Activated CD8-positive, alpha-beta memory T cell treated with anti-CD3 and anti-CD28 coated beads, Interleukin-2, amount 50 U/mL, for 24 hours (primary cell): ENCODE data around the gene DAPK1.

Source experiments
- DNase-seq: peaks from one replicate; pipeline ENCODE4 v3.0.0-alpha.2; 2020; ENCODE audit errors: extremely low read depth

DAPK1 gene

GRCh38 chr9:87643778-87644570, 146.3 kb downstream of the DAPK1 start:
- no peak for DNase-seq

DNA sequence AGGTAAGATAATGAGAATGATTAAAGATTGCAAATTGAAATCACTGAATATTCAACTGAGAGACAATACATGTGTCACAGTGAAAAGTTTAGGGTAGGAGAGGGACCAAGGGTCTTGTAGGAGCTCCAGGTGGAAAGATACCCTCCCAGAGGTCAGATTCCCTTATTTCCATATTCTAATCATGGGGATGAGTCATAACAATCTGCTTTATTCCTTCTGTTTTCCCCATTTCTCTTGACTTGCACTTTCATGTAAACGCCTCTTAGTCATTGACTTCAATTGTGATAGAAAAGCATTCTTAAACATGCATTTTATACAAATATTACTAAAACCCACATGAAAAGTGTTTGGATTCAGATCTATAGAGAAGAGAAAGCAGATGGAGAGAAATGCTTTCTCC, 147.0 kb downstream of the DAPK1 start:
- no peak for DNase-seq

DNA sequence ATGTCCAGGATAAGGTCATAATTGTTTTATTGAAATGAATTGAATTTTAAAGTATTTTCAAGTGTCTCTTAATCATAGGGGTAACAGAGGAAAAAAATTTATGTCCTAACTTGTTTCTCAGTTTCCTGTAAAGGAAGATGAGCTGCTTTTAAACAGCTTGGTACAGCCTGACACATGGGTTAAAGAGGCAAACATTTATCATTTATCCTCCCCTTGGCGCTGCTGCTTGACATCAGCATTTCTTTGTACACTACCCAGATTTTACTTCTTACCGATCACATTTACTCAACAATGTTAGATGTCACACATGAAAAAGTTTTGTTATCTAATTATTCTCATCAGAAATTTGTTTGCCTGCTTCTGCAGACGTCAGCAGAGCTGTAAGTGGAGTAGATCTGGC, 148.9 kb downstream of the DAPK1 start:
- no peak for DNase-seq

- no peak for DNase-seq
Observed at GRCh38 chr9:87647114-87647513, 149.4 kb downstream of the DAPK1 start.

DNA sequence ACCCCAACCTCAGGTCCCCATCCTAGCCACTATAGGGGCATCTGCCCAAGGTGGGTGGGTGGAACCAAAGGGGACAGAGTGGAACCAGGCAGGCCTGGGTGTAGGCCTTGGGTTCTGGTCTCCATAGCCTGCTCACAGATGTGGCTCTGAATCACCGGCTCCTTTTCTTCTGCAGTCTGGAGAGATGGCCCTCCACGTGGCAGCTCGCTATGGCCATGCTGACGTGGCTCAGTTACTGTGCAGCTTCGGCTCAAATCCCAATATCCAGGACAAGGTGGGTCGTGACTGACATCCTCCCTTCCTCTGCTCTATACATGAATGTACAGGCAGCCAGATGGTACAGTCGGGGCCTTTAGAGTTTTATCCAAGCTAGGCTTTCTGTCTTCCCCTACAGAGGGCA, 150.9 kb downstream of the DAPK1 start:
- DNase-seq, result no peak

DNA sequence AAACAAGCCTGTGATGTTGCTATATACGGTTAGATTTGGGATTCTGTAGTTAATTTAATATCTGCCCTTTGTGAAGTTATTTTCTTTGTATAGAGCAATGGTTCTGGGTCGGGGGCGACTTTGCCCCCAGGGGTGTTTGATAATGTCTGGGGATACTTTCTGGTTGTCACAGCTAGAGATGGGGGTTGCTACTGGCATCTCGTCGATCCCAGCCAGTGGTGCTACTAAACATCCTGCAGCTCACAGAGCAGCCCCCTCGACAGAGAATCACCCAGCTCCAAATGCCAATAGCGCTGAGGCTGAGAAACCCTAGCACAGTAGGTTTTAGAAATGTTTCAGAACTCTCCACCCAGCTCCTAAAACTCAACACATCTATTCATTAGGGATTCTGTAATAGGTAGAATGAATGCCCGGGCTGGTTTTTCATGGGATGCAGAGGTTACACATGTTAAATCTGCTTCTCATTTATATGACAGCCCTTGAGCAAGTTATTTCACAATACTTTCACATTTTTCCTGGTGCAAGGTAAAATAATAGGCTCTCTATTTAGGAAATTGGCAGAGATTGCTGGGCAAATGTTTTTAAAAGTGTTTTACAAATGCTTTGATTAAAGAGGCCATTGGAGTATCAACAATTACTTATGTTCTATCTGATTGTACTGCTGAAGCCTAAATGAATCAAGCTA, 153.1 kb downstream of the DAPK1 start:
- DNase-seq, result no peak

DNA sequence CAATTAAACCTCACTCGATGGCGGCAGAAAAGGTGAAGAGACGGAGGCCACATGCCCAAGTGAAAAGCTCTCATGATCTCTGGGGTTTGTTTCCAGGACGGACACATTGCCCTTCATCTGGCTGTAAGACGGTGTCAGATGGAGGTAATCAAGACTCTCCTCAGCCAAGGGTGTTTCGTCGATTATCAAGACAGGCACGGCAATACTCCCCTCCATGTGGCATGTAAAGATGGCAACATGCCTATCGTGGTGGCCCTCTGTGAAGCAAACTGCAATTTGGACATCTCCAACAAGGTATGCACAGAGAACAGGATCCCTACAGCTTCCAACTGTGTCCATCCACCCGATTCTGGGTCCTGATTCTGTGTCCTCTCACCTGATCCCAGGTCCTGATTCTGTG, 153.8 kb downstream of the DAPK1 start:
- no peak for DNase-seq

GRCh38 chr9:87653941-87654340, 156.3 kb downstream of the DAPK1 start:
- no peak for DNase-seq

GRCh38 chr9:87655731-87656130, 158.1 kb downstream of the DAPK1 start:
- DNase-seq, result no peak

DNA sequence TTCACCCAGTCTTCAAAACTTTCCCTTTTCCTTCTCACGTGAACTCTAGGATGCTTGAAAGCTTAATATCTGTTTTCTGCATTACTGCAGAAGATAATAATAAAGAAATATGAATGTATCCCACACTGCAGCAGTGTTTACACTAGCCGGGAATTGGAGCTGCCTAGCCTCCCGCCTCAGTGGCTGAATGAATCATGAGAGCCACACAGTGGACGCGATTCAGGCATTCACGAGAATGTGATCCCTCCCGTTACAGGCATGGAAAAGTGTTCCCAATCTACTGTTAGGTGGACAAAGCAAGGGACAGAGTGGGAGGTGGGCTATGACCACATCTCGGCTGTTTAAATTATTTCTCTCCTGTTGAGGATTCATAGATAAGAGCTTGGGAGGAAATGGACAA, 158.8 kb downstream of the DAPK1 start:
- no peak for DNase-seq

DNA sequence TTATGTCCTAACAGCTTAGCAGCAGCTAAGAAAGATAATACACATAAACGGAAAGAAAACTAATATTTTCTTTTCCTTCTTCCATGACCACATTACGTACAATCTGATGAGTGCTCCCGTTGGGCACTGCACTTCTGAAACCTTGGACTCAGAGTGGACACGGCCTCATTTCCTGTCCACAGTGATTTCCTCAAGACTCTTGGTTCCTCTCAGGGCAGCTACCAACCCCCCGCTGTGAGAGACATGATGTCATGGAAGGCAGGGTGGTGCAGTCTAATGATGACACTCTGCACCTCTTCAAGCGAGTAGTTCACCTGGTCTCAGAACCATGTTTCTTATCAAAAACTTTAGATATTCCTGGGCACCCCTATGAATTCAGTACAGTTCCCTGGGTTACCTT, 159.5 kb downstream of the DAPK1 start:
- no peak for DNase-seq

GRCh38 chr9:87657893-87658292, 160.2 kb downstream of the DAPK1 start:
- DNase-seq, result no peak

GRCh38 chr9:87658511-87658910, 160.8 kb downstream of the DAPK1 start:
- no peak for DNase-seq

- DNase-seq, result no peak
Observed at GRCh38 chr9:87659534-87660419, 162.1 kb downstream of the DAPK1 start.

DNA sequence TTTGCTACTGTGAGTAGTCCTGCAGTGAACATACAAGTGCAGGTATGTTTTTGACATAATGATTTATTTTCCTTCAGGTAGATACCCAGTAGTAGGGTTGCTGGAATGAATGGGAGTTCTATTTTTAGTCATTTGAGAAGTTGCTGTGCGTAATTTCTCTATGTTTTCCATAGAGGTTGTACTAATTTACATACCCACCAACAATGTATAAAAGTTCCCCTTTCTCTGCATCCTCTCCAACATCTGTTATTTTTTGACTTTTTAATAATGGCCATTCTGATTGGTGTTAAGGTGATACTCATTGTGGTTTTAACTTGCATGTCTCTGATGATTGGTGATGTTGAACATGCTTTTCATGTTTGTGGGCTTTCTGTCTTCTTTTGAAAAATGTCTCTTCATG, 163.6 kb downstream of the DAPK1 start:
- no peak for DNase-seq

- peak; percentile 10 for DNase-seq
Observed at GRCh38 chr9:87662808-87663528, 165.3 kb downstream of the DAPK1 start.

DNA sequence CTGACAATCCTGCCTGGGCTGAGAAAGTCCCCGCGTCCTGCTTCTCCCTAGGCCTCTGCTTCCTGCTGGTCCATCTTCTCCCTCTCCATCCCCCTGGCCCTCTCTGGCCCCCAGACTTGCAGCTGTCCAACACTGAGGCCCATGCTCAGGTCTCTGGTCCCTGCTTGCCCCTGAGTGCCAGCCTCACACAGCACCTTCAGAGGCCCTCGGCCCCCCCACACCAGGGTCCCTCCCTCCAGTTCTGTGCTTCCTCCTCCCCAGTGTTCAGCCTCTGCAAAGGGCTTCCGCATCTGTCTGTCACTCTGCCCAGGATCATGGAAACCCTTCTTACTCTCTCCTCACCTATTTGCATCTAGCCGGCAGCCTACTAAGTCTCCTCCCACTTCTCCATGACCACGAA, 165.9 kb downstream of the DAPK1 start:
- DNase-seq, result no peak

DNA sequence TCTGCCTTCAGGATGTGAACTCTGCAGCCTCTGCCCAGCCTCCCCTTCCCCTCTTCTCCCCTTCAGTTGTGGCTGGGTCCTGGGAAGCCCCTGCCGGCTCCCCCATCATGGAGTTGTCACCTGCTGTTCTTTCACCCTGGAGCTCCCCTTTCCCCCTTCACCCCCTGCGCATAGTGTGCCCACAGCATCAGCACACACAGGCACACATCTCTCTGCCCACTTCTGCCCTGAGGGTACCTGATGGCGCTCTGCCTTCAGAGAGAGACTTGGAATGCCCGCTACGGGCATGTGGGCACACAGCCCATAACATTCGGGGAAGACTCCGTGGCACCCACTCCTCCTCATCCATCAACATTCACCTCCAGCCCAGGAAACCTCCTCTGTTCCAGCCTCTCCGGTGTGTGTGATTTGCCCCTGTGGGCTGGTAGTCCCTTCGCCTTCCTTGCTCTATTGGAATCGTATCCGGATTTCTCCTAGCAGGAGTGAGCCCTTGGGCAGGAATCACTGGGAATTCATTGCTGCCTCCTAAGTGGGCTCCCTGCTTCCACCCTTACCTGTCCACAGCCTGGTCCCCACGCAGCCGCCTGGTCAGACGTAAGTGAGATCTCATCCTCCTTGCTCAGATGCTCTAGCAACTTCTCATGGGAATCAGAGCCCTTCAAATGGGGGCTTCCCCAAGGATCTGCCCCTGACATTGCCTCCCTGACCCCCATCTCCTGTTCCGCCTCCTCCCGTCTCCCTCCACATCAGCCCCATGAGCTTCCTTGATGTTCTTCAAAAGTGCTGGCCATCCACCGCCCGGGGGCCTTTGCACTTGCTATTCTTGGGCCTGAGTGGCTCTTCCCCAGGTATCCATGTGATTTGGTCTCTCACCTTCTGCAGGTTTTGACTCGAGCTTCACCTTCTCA, 166.7 kb downstream of the DAPK1 start:
- no peak for DNase-seq

GRCh38 chr9:87665505-87665904, 167.8 kb downstream of the DAPK1 start:
- DNase-seq, result no peak

GRCh38 chr9:87667164-87667738, 169.6 kb downstream of the DAPK1 start:
- no peak for DNase-seq
